H1 (cell line): ENCODE measurements around the gene SRF. TPM values are rescaled to one million over a fixed set of nuclear protein-coding genes. Genes with fewer than 3 reads are reported as not detected.

ENCODE experiments used
- ATF2 ChIP-seq: IDR thresholded peaks from 2 replicates; pipeline ENCODE4 v1.6.1; 2012; ENCODE audit warnings: low read length, inconsistent platforms
- BACH1 ChIP-seq: IDR thresholded peaks from 2 replicates; pipeline ENCODE4 v1.6.1; 2012; ENCODE audit warnings: low read length, improper control_type of control experiment
- CTBP2 ChIP-seq: IDR thresholded peaks from 2 replicates; pipeline ENCODE4 v1.7.0; 2011; ENCODE audit warnings: borderline replicate concordance, mild to moderate bottlenecking, moderate library complexity, mixed read lengths, low read length; ENCODE audit not compliant: insufficient read depth, insufficient read length
- CTCF ChIP-seq, 3 experiments: IDR thresholded peaks; 1 replicate in 2 of 3; 2 replicates in 1 of 3; pipeline versions ENCODE4 v1.5.1 to v1.6.1; 2011; ENCODE audit warnings: low read length in 3 of 3, mild to moderate bottlenecking in 3 of 3, inconsistent platforms in 2 of 3, low read depth in 1 of 3, moderate library complexity in 1 of 3; ENCODE audit not compliant: insufficient read depth in 1 of 3; ENCODE audit errors: control extremely low read depth in 1 of 3
- E2F6 ChIP-seq: IDR thresholded peaks from 2 replicates; pipeline ENCODE4 v1.6.1; 2012; ENCODE audit warnings: inconsistent platforms
- EP300 ChIP-seq, 2 experiments: IDR thresholded peaks; 1 replicate in 1 of 2; 2 replicates in 1 of 2; pipeline ENCODE4 v1.6.1; 2011 to 2012; ENCODE audit warnings: low read depth in 2 of 2, low read length in 2 of 2, mild to moderate bottlenecking in 2 of 2, borderline replicate concordance in 1 of 2, inconsistent platforms in 1 of 2, moderate library complexity in 1 of 2
- GTF2F1 ChIP-seq: IDR thresholded peaks from 2 replicates; pipeline ENCODE4 v1.6.1; 2012; ENCODE audit warnings: low read depth, low read length, improper control_type of control experiment, borderline replicate concordance
- HDAC2 ChIP-seq, 2 experiments: fragments of 300-600 bp in 1 of 2; sonication (generic) in 1 of 2; IDR thresholded peaks; 2 replicates each; pipeline ENCODE4 v1.6.1; 2011 to 2012; ENCODE audit warnings: low read depth in 2 of 2, low read length in 2 of 2, mild to moderate bottlenecking in 2 of 2, moderate library complexity in 2 of 2, borderline replicate concordance in 1 of 2, inconsistent platforms in 1 of 2
- KDM1A ChIP-seq: fragments of 200-600, 300-600 bp; sonication (generic); IDR thresholded peaks from 2 replicates; pipeline ENCODE4 v1.7.1; 2016; ENCODE audit warnings: mild to moderate bottlenecking, low read length, borderline replicate concordance
- KDM4A ChIP-seq: IDR thresholded peaks from one replicate; pipeline ENCODE4 v1.7.1; 2012; ENCODE audit warnings: low read depth, mild to moderate bottlenecking, moderate library complexity, low read length, inconsistent platforms; ENCODE audit not compliant: severe bottlenecking
- RFX5 ChIP-seq: IDR thresholded peaks from 2 replicates; pipeline ENCODE4 v1.6.1; 2011; ENCODE audit warnings: low read depth, low read length, improper control_type of control experiment, borderline replicate concordance
- SIN3A ChIP-seq, 2 experiments: IDR thresholded peaks in 1 of 2; conservative IDR thresholded peaks in 1 of 2; 2 replicates each; pipeline ENCODE4 v1.6.1; 2011 to 2012; ENCODE audit warnings: low read length in 2 of 2, improper control_type of control experiment in 1 of 2, low read depth in 1 of 2, mild to moderate bottlenecking in 1 of 2
- SP4 ChIP-seq: IDR thresholded peaks from 2 replicates; pipeline ENCODE4 v1.6.1; 2012; ENCODE audit warnings: low read length, inconsistent platforms
- SRF ChIP-seq: IDR thresholded peaks from 2 replicates; pipeline ENCODE4 v1.6.1; 2011; ENCODE audit warnings: mild to moderate bottlenecking, low read depth, low read length, moderate library complexity
- SUZ12 ChIP-seq: fragments of 200-600 bp; sonication (generic); IDR thresholded peaks from 2 replicates; pipeline ENCODE4 v1.6.1; 2012; ENCODE audit warnings: mild to moderate bottlenecking, inconsistent platforms, low read length, moderate library complexity, mixed read lengths
- TEAD4 ChIP-seq: IDR thresholded peaks from 2 replicates; pipeline ENCODE4 v1.6.1; 2012; ENCODE audit warnings: low read depth, low read length, inconsistent platforms, mixed read lengths
- ZNF274 ChIP-seq: IDR thresholded peaks from 2 replicates; pipeline ENCODE4 v1.7.0; 2012; ENCODE audit warnings: low read length, borderline replicate concordance; ENCODE audit errors: extremely low read depth
- polyA plus RNA-seq, 7 experiments: library from polyadenylated mRNA; depleted of rRNA in 3 of 7; stranded (reverse) in 5 of 7; unstranded in 2 of 7; fragments of >200 nt in 5 of 7; fragments of 200-250 nt in 2 of 7; gene quantifications; 1 replicate in 5 of 7; 2 replicates in 1 of 7; 4 replicates in 1 of 7; pipeline versions ENCODE4 v1.2.1 to v1.2.3, GENCODE V29; 2011 to 2013; ENCODE audit warnings: missing spikeins in 2 of 7, mixed read lengths in 2 of 7
- total RNA-seq: library from RNA; stranded (reverse); fragmentation: NEBNext Ultra II Directional; extraction: Animal tissue kit (Norgen Biotek cat#: 25700); gene quantifications from 2 replicates; pipeline ENCODE4 v1.2.1, GENCODE V29; 2021

SRF gene
- total and polyA plus RNA-seq, 2 of the 8 experiments (the other 6 are each of a cell fraction or from before 2014, with no cell fraction given), result 49.0 to 69.5 TPM

DNA sequence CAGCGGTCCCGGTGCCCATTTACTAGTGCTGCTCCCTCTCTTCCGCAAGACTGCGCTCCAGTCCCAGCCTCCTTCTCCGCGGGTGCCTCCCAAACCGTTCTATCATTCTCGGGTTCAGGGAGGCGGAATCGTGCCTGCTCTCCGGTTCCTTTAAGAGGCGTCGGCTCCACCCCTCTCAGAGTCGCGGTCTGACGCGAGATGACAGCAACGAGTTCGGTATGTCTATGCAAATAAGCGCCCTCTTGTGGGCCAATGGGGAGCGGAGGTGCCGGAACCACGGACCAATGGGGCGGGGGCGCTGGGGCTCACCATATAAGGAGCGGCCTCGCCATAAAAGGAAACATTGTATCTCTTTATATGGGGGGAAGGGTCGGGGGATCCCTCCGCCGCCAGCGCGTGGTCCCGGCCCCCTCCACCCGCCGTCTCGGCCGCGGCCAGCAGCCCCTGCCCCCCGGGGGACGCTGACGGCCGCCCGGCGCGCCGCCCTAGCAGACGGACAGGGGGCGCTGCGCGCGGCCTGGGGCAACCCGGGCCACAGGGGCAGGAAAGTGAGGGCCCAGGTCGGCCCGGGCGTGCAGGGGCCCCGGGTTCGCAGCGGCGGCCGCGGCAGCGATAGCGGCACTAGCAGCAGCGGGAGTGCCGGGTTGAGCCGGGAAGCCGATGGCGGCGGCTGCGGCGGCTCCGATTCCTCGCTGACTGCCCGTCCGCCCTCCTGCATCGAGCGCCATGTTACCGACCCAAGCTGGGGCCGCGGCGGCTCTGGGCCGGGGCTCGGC is at the start of gene SRF (continued):
- TF ChIP-seq ZNF274 (no peak), BACH1 (no peak), HDAC2 (IDR thresholded peaks at IDR 0.05; ENCODE audit: borderline replicate concordance in 1 of 2, low read depth in 2 of 2, low read length in 2 of 2) (peak in 1 of 2 experiments; percentile 98; a peak in 2 of 4 replicates), E2F6 (no peak), CTCF (IDR thresholded peaks at IDR 0.05; ENCODE audit: control extremely low read depth in 1 of 3, insufficient read depth in 1 of 3, low read depth in 1 of 3, low read length in 3 of 3) (peak in 2 of 3 experiments; percentile 56 to 80; a peak in 3 of 4 replicates), SIN3A (conservative IDR thresholded peaks at IDR 0.05 in 1 of 2, IDR thresholded peaks at IDR 0.05 in 1 of 2; ENCODE audit: low read depth in 1 of 2, low read length in 2 of 2) (0 out of 4 replicates have a peak, but pooled peaks of 1 of the 2 experiments have one; percentile 2), SRF (peak; percentile 99), TEAD4 (no peak), CTBP2 (no peak), KDM1A (no peak), SUZ12 (no peak), SP4 (no peak), EP300 (IDR thresholded peaks at IDR 0.05; ENCODE audit: borderline replicate concordance in 1 of 2, low read depth in 2 of 2, low read length in 2 of 2) (peak in 1 of 2 experiments; percentile 86; a peak in 2 of 3 replicates), KDM4A (no peak), GTF2F1 (no peak), ATF2 (no peak), RFX5 (no peak)
